GM18951 (cell line): Measurements from ENCODE around the gene PALD1.
"Not testable (repeated sequence)": the region's sequence is repeated elsewhere in the genome, so short reads cannot be mapped to it uniquely, and the experiment has no call there.

Source experiments
- POLR2A ChIP-seq: IDR thresholded peaks from 4 replicates; pipeline ENCODE4 v1.6.1; 2011; ENCODE audit warnings: mild to moderate bottlenecking; ENCODE audit not compliant: insufficient read length, insufficient read depth; ENCODE audit errors: extremely low read depth
- in situ Hi-C: fragments of 300-500 bp; cut with MboI; formaldehyde crosslinking; loops from one replicate; pipeline ENCODE4 v1.12.0; 2022; ENCODE audit warnings: low sequenced_read_pairs, mixed read lengths, inconsistent platforms; ENCODE audit not compliant: unreplicated experiment

PALD1 gene

DNA sequence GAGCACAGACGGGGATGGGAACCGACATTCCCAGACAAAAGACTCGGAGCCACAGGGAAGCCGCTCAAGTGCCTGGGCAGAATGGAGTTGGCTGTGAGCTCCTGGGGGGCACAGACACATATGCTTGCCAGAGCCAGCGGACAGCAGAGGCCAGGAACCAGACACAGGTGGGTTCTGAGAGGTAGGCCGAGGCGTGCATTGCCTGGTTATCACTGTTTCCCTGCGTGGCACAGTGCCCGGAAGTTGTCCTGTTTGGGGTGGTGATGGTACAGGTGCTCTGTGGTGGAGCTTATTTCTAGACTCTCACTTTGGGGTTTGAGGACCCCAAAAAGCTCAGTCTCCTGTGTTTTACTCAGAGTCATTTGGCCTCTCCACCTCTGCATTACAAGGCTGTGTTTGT, 2.5 kb downstream of the PALD1 start:
- in situ Hi-C loops = no loop called here

DNA sequence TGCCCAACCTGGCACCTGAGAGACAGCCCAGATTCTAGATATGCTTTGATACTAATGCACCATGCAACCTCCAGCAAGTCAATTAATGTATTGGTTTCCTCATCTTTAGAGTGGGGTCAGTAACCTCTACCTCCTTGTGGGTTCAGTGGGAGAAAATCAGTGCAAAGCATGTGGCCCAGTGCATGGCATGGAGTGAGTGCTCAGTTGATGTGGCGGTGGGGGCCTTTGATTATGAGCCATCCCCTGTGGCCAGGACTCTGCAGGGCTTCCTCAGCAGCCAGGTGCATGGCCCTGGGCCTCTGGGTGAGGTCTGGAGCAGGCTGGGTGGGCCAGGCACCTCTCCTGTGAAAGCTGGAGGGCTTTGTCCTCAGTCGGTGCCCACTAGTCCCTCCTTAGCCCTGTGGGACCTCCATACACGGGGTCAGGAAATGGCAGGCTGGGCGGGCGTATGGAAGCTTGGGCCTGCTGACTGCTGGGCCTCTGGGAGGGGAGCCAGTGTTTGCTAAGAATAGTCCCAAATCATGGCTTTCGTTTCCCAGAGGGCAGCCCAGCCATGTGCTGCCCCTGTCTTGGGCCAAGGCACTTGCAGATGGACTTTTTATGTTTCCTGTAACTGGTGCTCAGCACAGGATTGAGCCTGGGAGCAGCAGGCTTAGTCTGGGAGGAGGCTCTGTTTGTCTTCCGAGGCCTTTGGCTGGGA, 3.4 kb downstream of the PALD1 start:
- no peak for TF ChIP-seq POLR2A
- in situ Hi-C loops = no loop called here

More for the DNA sequence above, 2.5 kb downstream of the PALD1 start:
- no peak for TF ChIP-seq POLR2A

DNA sequence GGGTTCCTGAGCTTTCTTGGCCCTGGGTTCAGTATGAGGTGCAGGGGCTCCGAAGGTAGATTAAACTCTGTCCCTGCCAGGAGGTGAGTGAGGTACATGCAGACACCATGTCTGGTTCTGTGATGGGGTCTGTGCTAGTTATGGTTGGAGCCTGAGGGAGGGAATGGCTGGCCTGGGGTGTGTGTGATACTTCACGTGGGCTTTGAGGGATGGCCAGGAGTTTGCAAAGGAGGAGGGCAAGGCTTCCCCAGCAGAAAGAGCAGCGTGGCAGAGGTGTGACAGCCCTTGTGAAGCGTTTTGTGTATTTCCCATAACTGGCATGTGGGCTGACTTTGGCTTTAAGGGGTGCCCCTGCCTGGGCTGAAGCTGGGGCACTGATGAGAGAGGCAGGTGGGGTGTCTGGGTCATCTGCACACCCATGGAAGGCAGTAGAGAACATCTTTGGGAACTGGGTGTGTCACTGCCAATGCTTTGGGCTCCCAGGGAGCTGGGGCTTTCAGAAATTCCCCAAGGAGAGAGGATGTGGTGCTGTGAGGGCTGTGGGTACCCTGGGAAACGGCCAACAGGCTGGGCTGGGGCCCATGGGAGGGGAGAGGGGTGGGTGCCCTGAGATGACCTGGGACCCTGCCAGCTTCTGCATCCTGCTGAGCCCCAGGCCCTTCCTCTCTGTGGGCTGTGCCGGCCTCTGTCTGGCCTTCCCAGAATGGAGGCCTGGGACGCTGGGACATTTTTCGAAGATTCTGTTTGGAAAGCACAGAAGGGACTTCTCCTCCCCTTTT, 4.6 kb downstream of the PALD1 start:
- in situ Hi-C loops = no loop called here
- no peak for TF ChIP-seq POLR2A

DNA sequence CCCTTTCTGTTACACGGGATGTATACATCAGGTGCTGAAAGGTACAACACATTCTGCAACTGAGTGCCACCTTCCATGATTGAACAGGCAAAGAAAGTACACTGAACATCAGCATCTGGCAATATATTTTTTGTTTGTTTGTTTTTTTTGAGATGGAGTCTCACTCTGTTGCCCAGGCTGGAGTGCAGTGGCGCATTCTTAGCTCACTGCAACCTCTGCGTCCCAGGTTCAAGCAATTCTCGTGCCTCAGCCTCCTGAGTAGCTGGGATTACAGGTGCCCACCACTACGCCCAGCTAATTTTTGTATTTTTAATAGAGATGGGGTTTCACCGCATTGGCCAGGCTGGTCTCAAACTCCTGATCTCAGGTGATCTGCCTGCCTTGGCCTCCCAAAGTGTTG, 5.3 kb downstream of the PALD1 start:
- in situ Hi-C loops = not testable (repeated sequence)

DNA sequence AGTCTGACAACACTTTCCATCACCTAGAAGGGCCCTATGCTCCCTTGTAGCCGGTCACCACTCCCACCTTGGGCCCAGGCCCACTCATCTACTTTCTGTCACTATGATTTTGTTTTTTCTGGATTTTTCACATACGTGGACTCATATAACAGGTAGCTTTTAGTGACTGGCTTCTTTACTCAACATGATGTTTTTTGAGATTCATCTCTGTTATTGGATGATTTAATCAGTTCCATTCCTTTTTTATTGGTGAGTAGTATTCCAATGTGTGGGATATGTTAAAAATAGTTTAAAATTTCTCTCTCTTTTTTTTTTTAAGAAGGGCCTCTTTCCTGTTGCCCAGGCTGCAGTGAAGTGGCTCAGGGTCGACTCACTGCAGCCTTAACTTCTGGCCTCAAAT, 9.3 kb downstream of the PALD1 start:
- TF ChIP-seq POLR2A = no peak
- in situ Hi-C loops = no loop called here

DNA sequence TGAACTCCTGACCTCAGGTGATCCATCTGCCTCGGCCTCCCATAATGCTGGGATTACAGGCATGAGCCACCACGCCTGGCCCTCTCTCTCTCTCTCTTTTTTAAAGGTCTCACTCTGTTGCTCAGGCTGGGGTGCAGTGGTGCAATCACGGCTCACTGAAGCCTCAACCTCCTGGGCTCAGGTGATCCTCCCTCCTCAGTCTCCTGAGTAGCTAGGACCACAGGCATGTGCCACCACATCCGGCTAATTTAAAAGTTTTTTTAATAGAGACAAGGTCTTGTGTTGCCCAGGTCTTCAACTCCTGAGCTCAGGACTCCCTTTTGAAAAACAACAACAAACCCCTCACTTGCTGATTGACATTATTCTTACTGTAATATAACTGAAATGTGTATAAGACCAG, 11.6 kb downstream of the PALD1 start:
- in situ Hi-C loops = no loop called here
- no peak for TF ChIP-seq POLR2A

DNA sequence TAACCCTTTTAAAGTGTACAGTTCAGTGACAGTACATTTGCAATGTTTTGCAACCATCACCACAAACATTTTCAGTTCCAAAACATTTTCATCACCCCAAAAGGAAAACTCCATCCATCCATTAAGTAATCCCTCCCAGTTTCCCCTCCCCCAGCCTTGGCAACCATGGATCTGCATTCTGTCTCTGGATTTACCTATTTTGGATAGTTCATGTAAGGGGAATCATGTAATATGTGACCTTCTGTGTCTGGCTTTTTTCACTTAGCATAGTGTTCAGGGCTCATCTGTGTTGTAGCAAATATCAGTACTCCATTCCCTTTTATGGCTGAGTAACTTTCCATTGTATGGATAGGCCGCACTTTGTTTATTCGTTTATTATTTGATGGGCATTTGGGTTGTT, 13.0 kb downstream of the PALD1 start:
- TF ChIP-seq POLR2A = no peak
- in situ Hi-C loops = no loop called here

DNA sequence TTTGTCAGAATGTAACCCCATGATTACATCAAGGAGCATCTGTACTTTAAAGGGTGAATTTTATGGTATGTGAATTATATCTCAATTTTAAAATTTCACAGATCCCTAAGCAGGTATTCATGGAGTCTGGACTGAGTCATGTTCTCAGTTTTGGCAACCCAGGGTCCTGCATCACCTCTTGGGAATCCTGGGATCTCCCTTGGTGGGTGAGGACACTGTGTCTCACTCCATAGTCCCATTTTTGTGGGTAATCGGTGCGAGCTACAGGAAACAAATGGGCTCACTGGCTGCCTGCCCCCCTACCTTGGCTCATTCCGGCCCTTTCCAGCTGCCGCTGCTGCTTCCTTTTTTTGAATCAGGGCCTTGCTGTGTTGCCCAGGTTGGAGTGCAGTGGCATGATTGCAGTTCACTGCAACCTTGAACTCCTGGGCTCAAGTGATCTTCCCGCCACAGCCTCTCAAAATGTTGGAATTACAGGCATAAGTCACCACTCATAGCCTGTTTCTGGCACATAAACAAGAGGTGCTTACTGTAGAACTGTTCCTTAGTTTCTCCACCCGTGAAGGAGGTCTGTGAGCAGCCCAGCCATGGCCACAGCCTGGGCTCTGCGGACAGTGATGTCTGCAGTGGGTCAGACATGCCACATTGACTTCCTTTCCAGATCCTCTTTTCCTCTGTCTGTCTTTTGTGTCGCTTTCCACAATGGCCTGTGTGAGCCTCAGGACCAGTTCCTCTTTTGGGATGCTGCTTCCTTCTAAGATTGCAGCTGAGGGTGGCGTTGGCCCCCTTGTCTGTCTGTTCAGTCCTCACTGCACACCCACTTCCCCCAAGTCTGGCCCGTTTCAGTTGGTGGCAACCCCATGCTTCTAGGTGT, 14.5 kb downstream of the PALD1 start:
- no peak for TF ChIP-seq POLR2A
- in situ Hi-C loops = no loop called here

DNA sequence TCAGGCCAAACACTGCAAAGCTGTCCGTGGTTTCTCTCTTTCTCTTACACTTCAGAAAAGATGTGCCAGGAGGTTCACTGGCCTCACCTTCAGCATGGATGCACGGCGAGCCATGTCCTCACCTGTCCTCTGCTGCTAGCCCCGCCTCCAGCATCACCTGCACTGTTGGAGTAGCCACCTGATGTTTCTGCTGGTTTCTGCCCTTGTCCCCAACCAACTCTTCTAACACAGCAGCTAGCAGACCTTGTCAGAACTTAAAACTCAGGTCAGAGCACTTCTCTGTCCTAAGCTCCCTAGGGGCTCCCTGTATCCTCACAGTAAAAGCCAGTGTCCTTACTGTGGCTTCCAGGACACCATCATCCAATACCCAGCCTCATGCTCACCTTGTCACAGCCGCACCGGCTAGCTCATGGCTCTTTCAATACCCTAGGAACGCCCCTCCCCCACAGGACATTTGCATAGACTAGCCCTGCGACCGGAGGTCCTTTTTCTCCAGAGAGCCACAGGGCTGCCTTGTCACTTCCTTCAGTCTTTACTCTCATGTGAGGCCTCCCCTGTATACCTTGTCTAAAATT, 15.2 kb downstream of the PALD1 start:
- in situ Hi-C loops = no loop called here
- no peak for TF ChIP-seq POLR2A

DNA sequence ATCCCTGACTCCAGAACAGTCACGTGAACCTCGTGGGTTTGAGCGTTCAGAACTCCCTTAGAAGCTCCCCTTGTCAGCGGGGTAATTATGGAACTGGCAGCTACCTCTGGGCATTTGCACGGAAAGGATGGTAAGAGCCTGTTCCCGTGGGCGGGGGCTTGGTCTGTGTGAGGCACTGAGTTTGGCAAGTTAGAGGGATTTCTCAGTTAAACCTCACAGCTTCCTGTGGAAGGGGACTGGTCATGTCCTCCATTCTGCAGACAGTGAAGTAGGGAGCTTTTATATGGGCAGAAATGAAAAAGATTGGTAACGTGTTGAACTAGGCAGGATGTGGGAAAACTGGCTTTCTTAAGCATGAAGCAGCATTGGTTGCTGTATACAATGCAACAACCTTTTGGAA, 16.0 kb downstream of the PALD1 start:
- in situ Hi-C loops = no loop called here

DNA sequence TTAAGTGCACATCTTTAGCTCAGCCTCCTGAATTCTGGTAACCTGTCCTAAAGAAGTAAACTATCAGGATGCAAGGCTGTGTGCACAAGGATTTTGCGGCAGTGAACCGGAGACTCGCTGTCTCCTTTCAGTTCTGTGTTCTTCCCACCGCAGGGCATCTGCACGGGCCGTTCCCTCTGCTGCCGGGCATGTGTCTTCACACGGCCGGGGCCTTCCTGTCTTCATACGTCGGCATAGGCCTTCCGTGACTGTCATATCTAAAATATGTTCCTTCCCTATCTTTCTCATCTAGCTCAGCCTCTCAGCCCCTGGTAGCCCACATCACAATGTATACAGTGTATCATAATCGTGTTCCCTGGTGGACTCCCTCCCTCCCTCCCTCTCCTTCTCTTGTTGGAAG, 16.4 kb downstream of the PALD1 start:
- in situ Hi-C loops = no loop called here
- no peak for TF ChIP-seq POLR2A

More for the DNA sequence above, 16.0 kb downstream of the PALD1 start:
- TF ChIP-seq POLR2A = no peak

DNA sequence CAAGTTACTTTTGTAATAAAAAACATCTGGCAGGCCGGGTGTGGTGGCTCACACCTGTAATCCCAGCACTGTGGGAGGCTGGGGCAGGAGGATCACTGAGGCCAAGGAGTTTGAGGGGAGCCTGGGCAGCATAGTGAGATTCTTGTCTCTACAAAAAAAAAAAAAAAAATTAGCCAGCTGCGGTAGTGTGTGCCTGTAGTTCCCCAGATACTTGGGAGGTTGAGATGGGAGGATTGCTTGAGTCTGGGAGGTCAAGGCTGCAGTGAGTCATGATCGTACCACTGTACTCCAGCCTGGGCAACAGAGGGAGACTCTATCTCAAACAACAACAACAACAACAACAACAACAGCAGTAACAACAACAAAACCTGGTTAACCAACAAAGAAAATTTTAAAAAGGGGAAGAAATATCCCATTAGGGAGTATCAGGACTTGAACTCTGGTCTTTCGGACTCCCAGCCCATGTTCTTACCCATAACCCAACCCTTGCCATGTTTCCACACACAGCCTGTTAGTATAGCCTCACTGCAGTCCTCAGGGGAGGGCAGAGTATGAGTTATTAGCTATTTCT, 17.2 kb downstream of the PALD1 start:
- TF ChIP-seq POLR2A = no peak
- in situ Hi-C loops = no loop called here
